Skeletal muscle tissue (tissue), 4 donors: Measurements from ENCODE around the gene SRCIN1. TPM values are rescaled to one million over a fixed set of nuclear protein-coding genes. Genes with fewer than 3 reads are reported as not detected.

Experiments
- H3K27ac ChIP-seq: one replicate; pipeline ENCODE4 v1.7.0; 2013; ENCODE audit warnings: mild to moderate bottlenecking, low read depth, low read length, inconsistent platforms
- H3K27me3 ChIP-seq, 3 donors: one replicate each; pipeline ENCODE4 v1.7.0; 2013; ENCODE audit warnings: low read length in 3 of 3; ENCODE audit not compliant: control insufficient read depth in 3 of 3, insufficient read depth in 3 of 3
- H3K36me3 ChIP-seq, 3 donors: one replicate each; pipeline ENCODE4 v1.7.0; 2013; ENCODE audit warnings: low read length in 3 of 3; ENCODE audit not compliant: control insufficient read depth in 3 of 3, insufficient read depth in 3 of 3
- H3K4me1 ChIP-seq, 3 donors: one replicate each; pipeline ENCODE4 v1.7.0; 2013; ENCODE audit warnings: low read length in 3 of 3, mild to moderate bottlenecking in 3 of 3; ENCODE audit not compliant: control insufficient read depth in 3 of 3, insufficient read depth in 3 of 3
- H3K4me3 ChIP-seq, 3 donors: one replicate each; pipeline ENCODE4 v1.7.0; 2013; ENCODE audit warnings: low read length in 3 of 3
- H3K9ac ChIP-seq, 3 donors: one replicate each; pipeline ENCODE4 v1.7.0; 2013; ENCODE audit warnings: low read length in 3 of 3, mild to moderate bottlenecking in 3 of 3, moderate library complexity in 2 of 3, low read depth in 1 of 3
- H3K9me3 ChIP-seq, 3 donors: one replicate each; pipeline ENCODE4 v1.7.0; 2013; ENCODE audit warnings: low read length in 3 of 3; ENCODE audit not compliant: control insufficient read depth in 3 of 3
- total RNA-seq: library from RNA; depleted of rRNA; stranded (reverse); fragments of >200 nt; gene quantifications from one replicate; pipeline ENCODE4 v1.2.3, GENCODE V29; 2014
- donor health status: Osteomylitis.

Gene SRCIN1
- total RNA-seq, 1 donor from 2014 or later, result 0.52 TPM

DNA sequence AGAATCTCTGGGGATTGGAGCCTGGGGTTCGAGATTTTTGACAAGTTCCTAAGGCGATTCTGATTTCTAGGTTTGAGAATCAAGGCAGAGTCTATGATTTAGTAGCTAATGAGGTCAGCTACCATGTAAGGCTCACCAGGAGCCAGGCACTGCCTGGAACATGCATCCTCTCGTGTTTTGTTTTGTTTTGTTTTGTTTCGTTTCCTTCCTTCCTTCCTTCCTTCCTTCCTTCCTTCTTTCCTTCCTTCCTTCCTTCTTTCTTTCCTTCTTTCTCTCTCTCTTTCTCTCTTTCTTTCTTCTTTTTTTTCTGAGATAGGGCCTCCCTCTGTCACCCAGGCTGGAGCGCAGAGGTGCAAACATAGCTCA lies 39.1 kb downstream of the SRCIN1 start:
- Histone ChIP-seq H3K9me3 (no peaks in the 10 kb centered on the region), H3K27me3 (peaks cover 80 to 88% (median 82%) of the 10 kb centered on the region in 3 donors), H3K4me3 (no peak overlapping the region), H3K36me3 (no peaks in the 10 kb centered on the region), H3K4me1 (no peaks in the 10 kb centered on the region), H3K27ac (no peak overlapping the region), H3K9ac (no peak overlapping the region)

DNA sequence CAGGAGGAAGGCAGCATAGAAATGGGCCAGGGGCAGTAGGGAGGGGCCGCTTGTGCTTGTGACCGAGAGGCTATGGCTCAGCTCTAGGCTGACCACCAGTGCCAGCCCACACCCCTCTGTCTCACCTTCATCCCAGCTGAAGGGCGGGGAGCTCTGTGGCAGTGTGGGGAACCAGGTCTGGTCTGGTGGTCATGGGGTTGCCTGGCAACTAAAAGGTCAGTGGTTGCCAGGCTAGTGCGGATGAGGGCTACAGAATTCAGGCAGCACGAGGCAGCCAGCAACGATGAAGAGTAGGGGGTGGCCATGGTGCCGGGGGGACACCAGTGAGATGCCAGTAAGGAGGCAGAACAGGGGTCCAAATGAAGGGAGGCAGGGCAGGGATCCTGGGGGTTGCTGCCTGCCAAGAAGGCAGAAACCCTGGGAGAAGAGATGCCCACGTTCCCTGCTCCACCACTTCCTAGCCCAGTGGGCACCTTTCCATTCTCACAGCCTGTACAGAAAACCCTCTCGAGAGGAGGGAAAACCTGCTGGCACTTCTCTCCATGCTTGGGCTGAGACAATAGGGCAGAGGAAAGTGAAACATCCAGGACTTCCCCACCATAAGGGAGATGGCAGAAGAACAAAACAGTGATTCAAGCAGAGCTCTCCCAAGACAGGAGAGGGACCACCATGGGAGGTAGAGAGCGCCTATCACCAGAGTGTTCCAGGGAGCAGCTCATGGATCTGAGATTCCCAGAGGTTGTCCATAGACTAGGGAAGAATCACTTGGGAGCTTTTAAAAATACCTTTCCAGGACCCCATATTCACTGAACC lies 39.7 kb downstream of the SRCIN1 start:
- Histone ChIP-seq H3K4me3 (no peak overlapping the region), H3K36me3 (no peaks in the 10 kb centered on the region), H3K27ac (no peak overlapping the region), H3K4me1 (no peaks in the 10 kb centered on the region), H3K9ac (no peak overlapping the region), H3K27me3 (peaks cover 81 to 91% (median 83%) of the 10 kb centered on the region in 3 donors), H3K9me3 (no peaks in the 10 kb centered on the region)

DNA sequence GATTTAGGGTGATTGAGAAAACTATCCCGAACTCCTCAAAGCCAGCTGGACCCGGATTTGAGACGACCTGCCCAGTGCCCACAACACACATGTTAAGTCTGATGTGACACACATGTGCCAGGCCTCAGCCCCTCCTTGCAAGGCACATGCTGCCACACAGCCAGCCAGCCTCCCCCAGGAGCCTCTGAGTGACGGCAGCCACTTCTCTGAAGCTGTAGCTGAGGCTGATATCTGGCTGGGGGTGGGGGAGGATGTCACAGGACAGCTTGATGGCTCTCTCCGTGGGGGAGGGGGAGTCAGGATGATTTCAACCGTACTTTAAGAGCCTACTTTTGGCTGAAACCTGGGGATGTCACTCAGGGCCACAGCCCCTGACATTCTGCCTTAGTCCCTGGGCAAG lies 40.9 kb downstream of the SRCIN1 start:
- Histone ChIP-seq H3K4me1 (peaks cover 0 to 3% (median 3%) of the 10 kb centered on the region in 3 donors), H3K9me3 (no peaks in the 10 kb centered on the region), H3K9ac (no peak overlapping the region), H3K36me3 (no peaks in the 10 kb centered on the region), H3K27me3 (peaks cover 83 to 91% (median 84%) of the 10 kb centered on the region in 3 donors), H3K4me3 (no peak overlapping the region), H3K27ac (no peak overlapping the region)

DNA sequence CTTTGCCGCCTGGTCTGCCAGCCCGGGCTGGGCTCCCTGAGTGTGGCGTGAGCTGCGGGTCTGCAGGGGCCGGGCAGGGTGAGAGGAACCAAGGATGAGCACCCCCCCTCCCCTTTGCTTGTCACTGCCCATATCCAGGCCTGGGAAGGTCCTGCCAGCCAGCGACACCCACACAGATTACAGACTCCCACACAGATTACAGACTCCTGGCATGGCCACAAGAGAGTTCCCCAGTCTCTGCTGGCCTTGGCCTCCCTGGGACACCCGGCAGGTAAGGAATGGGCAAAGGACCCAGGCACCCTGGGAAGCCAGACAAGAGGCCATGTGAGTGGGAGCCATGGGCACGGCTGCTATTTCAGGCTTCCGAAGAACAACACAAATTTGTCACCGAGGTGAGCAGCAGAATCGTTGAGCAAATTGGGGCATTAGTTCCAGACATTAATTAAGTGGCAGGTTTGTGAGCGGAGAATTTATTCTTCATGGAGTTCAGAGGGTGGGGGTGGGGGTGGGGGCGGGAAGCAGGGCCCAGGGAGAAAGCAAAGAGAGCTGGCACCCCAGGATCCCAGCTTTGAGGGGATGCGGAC lies 41.4 kb downstream of the SRCIN1 start:
- Histone ChIP-seq H3K4me1 (peaks cover 3 to 7% (median 6%) of the 10 kb centered on the region in 3 donors), H3K27ac (no peak overlapping the region), H3K9ac (no peak overlapping the region), H3K9me3 (no peaks in the 10 kb centered on the region), H3K27me3 (peaks cover 85 to 95% (median 88%) of the 10 kb centered on the region in 3 donors), H3K4me3 (no peak overlapping the region), H3K36me3 (no peaks in the 10 kb centered on the region)

DNA sequence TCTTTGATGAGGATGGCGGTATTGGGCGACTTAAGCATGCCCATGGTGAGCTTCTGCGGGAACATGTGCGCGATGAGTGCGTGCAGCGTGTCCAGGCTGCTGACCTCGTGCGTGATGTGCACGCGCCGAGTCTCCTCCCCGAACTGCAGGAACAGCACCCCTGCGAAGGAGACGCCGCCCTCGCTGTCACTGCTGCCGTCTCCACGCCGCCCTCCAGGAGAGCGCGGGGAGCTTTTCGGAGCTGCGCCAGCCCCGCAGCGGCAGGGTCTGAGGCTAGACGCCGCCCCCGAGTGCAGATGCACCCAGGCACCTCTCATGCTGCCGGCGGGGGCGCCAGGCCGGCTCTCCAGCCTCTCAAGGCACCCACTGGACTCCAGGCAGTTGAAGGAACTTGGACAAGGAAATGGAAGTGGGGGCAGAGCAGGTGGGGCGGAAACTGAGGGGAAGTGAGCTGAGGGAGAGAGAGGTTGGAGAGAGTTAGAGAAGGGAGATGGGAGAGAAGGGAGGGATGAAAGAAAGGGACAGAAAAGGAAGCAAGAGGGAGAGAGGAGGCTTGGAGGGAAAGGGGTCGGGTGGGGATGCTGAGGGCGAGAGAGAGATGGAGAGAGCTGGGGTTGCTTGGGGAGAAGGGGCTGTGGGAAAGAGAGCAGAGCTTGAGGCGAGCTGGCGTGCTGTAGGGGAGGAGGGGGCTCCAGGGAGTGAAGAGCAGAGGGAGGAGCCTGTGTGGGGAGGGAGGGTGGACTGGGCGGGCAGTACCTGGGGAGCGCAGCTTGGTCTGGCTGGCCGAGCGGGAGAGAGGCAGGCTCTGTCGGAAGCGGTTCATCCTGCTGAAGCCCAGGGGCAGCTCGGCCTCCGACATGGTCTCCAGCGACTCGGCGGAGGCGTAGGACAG lies 42.1 kb downstream of the SRCIN1 start:
- Histone ChIP-seq H3K4me1 (peaks cover 10 to 15% (median 13%) of the 10 kb centered on the region in 3 donors), H3K27ac (no peak overlapping the region), H3K4me3 (no peak overlapping the region), H3K27me3 (peaks cover 91 to 97% (median 95%) of the 10 kb centered on the region in 3 donors), H3K36me3 (no peaks in the 10 kb centered on the region), H3K9ac (no peak overlapping the region), H3K9me3 (no peaks in the 10 kb centered on the region)

DNA sequence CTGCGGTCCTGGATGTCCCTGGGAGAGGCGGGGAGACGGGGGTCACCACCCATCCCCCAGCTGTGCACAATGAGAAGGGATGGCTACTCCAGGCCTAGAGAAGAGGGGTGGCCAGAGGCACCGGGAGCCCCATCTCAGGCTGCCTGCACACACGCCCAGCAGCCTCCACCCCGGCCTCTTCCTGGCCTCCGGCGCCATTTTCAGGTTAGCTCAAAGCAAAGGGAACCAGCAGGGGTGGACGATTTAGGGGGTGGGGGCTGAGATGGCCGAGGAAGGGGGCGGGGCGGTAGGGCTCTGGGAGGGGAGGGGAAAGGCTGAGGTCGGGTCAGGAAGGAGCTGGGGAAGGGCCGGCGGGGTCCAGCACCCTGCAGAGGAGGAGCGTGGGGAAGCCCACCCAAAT lies 42.8 kb downstream of the SRCIN1 start:
- H3K27me3 ChIP-seq, result peaks cover 84 to 93% (median 90%) of the 10 kb centered on the region in 3 donors
- H3K4me1 ChIP-seq, result peaks cover 16 to 21% (median 16%) of the 10 kb centered on the region in 3 donors
- H3K36me3 ChIP-seq, result no peaks in the 10 kb centered on the region
- H3K9me3 ChIP-seq, result no peaks in the 10 kb centered on the region
- no peak overlapping the region for H3K9ac ChIP-seq
- H3K27ac ChIP-seq, result no peak overlapping the region
- H3K4me3 ChIP-seq, result no peak overlapping the region

GRCh38 chr17:38562215-38562569 lies 43.6 kb downstream of the SRCIN1 start:
- no peak overlapping the region for H3K4me3 ChIP-seq
- H3K36me3 ChIP-seq, result no peaks in the 10 kb centered on the region
- H3K27ac ChIP-seq, result no peak overlapping the region
- H3K27me3 ChIP-seq, result peaks cover 78 to 86% (median 84%) of the 10 kb centered on the region in 3 donors
- no peak overlapping the region for H3K9ac ChIP-seq
- H3K9me3 ChIP-seq, result no peaks in the 10 kb centered on the region
- peaks cover 23 to 28% (median 23%) of the 10 kb centered on the region in 3 donors for H3K4me1 ChIP-seq

DNA sequence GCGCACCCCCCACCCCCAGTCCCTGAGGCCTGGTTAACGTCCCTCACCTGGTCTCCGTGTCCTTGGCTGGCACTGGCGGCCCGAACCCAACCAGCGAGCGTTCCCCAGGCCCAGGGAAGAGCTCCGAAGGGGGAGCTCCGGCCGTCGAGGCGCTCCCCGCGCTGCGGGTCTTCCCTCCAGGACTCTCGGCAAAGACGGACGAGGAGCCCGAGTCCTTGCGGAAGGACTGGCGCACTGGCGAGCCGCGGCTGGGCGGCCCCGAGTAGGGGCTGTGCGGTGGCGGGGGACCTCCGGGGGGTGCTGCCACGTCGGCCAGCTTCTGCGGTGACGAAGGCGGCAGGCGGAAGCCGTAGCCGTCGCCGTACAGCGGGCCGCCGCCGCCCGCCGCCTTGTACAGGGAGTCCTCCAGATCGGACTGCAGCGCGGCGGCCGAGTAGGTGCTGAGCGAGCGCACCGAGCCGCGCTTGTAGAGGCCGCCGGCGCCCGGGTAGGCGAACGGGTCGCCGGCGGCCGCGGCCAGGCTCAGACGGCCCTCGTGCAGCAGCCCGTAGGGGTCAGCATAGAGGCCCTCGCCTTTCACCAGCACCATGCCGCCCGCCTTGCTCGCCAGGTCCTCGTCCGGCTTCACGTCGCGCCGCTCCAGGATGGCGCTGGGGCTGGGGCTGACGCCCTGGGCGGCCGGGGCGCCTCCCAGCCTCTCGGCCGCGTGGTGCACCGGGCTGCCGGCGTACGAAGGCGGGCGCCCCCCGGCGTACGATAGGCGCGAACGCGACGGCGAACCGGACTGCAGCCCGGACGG lies 44.1 kb downstream of the SRCIN1 start:
- peaks cover 24 to 32% (median 25%) of the 10 kb centered on the region in 3 donors for H3K4me1 ChIP-seq

DNA sequence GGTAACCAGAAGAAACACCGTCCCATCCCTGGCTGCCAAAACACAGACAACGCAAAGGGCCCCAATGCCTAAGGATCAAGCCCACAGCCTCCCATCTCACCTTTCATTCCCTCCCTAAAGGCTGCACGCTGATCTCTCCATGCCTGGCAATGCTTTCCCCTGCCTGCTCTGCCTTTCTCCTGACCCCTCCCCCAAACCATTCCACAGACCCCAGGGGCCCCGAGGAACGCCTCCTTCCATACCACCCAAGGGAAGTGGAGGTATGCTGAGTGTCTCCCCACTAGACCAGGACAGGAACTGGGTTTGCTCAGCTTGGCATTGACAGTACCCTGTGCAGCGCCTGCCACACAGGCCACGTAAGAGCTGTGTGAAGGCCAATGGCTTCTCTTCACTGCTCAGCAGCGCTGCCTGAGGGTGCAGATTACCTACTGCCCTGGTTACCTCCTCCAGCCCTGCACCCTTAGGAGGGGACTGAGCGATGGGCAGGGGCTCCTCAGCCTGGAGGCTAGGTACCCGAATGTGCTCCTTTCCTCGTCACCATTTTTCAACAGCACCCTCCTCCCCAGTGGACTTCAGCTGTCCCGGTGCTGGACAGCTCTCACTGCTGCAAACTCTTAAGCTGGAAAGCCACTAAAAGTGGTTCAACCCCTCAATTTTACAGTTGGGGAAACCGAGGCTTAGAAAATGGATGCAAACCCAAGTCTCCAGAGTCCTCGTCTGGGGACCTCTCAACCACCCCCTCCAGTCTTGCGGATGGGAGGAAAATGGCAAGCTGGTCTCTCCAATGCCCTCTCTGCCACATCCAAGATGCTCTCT lies 45.0 kb downstream of the SRCIN1 start:
- Histone ChIP-seq H3K36me3 (no peaks in the 10 kb centered on the region), H3K27me3 (peaks cover 64 to 72% (median 71%) of the 10 kb centered on the region in 3 donors), H3K4me3 (no peak overlapping the region), H3K9me3 (no peaks in the 10 kb centered on the region), H3K9ac (no peak overlapping the region), H3K27ac (no peak overlapping the region), H3K4me1 (peaks cover 24 to 32% (median 25%) of the 10 kb centered on the region in 3 donors)

More for the DNA sequence above, 44.1 kb downstream of the SRCIN1 start:
- no peak overlapping the region for H3K27ac ChIP-seq
- no peak overlapping the region for H3K4me3 ChIP-seq
- no peaks in the 10 kb centered on the region for H3K36me3 ChIP-seq
- no peak overlapping the region for H3K9ac ChIP-seq
- H3K27me3 ChIP-seq, result peaks cover 73 to 81% (median 80%) of the 10 kb centered on the region in 3 donors
- no peaks in the 10 kb centered on the region for H3K9me3 ChIP-seq
